Measurements from ENCODE around the gene OR9Q2. TPM values are rescaled to one million over a fixed set of nuclear protein-coding genes. Genes with fewer than 3 reads are reported as not detected.

Gene OR9Q2, protein sequence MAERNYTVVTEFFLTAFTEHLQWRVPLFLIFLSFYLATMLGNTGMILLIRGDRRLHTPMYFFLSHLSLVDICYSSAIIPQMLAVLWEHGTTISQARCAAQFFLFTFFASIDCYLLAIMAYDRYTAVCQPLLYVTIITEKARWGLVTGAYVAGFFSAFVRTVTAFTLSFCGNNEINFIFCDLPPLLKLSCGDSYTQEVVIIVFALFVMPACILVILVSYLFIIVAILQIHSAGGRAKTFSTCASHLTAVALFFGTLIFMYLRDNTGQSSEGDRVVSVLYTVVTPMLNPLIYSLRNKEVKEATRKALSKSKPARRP
- not detected for total RNA-seq
- total RNA-seq (2013): not detected

DNA sequence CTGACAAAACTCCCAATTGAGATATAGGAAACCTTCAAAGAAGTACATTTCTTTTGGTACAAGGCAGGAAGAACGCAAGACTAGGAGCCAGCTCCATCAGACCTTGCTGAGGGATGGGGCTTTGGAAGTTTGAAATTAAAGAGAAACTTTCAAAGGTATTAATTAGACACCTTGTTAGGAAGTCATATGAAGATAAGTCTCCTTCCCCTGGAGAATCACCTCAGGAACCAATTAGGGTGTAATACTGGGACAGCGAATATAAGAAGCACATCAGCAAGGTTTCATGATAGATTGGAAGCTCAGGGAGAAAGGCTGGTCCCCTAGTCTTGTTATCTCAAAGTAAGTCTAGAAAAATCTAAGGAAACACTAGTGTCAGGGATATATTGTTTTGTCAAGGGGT lies at the start of gene OR9Q2:
OR9Q2 (plus strand) TSS at position 301 of the 400 bp plus-strand sequence. CDS start 1,421 bp downstream, outside the sequence.
- no peak for DNase-seq
- Mint-ChIP-seq H3K27me3 (ENCODE audit: low read depth in 2 of 2) (peaks cover 0 to 5% of the 10 kb centered on the region in 2 donors), H3K4me3 (no peak within 1 kb of the TSS), H3K36me3 (no peaks in the 10 kb centered on the region), H3K27ac (no peak within 1 kb of the TSS), H3K4me1 (no peaks in the 10 kb centered on the region), H3K9me3 (no peaks in the 10 kb centered on the region)
- H3K4me1 ChIP-seq (ENCODE audit: control insufficient read depth, insufficient read depth, low read length): no peaks in the 10 kb centered on the region
- WGBS (ENCODE audit: insufficient coverage): 76% methylated on average over 2 of the region's 2 CpGs
- H3K27ac ChIP-seq (ENCODE audit: low read length): no peak within 1 kb of the TSS
- H3K9me3 ChIP-seq (ENCODE audit: control insufficient read depth, insufficient read depth, low read length): no peaks in the 10 kb centered on the region
- intact Hi-C loops (cut with micrococcal nuclease): no loop called here
- ATAC-seq: no peak
- H3K27me3 ChIP-seq (ENCODE audit: control insufficient read depth, insufficient read depth, low read length): no peaks in the 10 kb centered on the region
- H3K4me3 ChIP-seq (ENCODE audit: low read length): no peak within 1 kb of the TSS
- H3K36me3 ChIP-seq (ENCODE audit: control insufficient read depth, insufficient read depth, low read length): no peaks in the 10 kb centered on the region
- TF ChIP-seq, protein P1, sequence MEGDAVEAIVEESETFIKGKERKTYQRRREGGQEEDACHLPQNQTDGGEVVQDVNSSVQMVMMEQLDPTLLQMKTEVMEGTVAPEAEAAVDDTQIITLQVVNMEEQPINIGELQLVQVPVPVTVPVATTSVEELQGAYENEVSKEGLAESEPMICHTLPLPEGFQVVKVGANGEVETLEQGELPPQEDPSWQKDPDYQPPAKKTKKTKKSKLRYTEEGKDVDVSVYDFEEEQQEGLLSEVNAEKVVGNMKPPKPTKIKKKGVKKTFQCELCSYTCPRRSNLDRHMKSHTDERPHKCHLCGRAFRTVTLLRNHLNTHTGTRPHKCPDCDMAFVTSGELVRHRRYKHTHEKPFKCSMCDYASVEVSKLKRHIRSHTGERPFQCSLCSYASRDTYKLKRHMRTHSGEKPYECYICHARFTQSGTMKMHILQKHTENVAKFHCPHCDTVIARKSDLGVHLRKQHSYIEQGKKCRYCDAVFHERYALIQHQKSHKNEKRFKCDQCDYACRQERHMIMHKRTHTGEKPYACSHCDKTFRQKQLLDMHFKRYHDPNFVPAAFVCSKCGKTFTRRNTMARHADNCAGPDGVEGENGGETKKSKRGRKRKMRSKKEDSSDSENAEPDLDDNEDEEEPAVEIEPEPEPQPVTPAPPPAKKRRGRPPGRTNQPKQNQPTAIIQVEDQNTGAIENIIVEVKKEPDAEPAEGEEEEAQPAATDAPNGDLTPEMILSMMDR (IDR thresholded peaks at IDR 0.05): no peak

GRCh38 chr11:58142761-58143160 lies 46.1 kb upstream of the OR9Q2 start:
- no peak overlapping the region for H3K4me3 Mint-ChIP-seq
- no peak for DNase-seq
- ATAC-seq: no peak
- intact Hi-C loops (cut with micrococcal nuclease): no loop called here
- peaks cover 0 to 7% of the 10 kb centered on the region in 2 donors for H3K27me3 Mint-ChIP-seq (ENCODE audit: low read depth in 2 of 2)
- no peak overlapping the region for H3K27ac Mint-ChIP-seq
- no peak overlapping the region for H3K4me3 ChIP-seq (ENCODE audit: low read length)
- H3K4me1 ChIP-seq (ENCODE audit: control insufficient read depth, insufficient read depth, low read length): no peaks in the 10 kb centered on the region
- H3K27me3 ChIP-seq (ENCODE audit: control insufficient read depth, insufficient read depth, low read length): peaks cover 2% of the 10 kb centered on the region
- WGBS (ENCODE audit: insufficient coverage): 86% methylated on average over 1 of the region's 1 CpG
- no peaks in the 10 kb centered on the region for H3K9me3 ChIP-seq (ENCODE audit: control insufficient read depth, insufficient read depth, low read length)
- no peaks in the 10 kb centered on the region for H3K36me3 Mint-ChIP-seq
- no peaks in the 10 kb centered on the region for H3K4me1 Mint-ChIP-seq
- TF ChIP-seq, protein P1 (IDR thresholded peaks at IDR 0.05): no peak
- H3K36me3 ChIP-seq (ENCODE audit: control insufficient read depth, insufficient read depth, low read length): no peaks in the 10 kb centered on the region
- peaks cover 0 to 7% of the 10 kb centered on the region in 2 donors for H3K9me3 Mint-ChIP-seq
- no peak overlapping the region for H3K27ac ChIP-seq (ENCODE audit: low read length)

DNA sequence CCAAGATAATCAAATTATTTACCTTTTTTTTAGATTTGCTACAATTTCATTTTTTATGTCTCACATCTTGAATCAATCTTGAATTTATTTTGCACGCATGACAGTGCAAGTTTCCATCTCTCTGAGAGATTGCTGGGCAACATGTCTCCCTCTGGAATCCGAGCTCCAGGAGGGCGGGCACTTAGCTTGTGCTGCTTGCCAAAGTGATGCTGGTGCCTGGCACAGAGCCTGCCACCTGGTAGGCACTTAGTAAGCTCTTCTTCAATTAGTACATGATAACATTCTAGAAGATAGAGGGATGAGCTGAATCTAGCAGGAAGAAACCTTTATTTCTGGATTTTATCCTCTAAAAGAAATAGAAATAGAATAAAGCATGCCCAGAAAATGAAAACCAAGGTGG lies 36.1 kb upstream of the OR9Q2 start:
- Mint-ChIP-seq H3K27me3 (ENCODE audit: low read depth in 2 of 2) (peaks cover 0 to 7% of the 10 kb centered on the region in 2 donors), H3K9me3 (no peaks in the 10 kb centered on the region), H3K4me3 (no peak overlapping the region), H3K36me3 (no peaks in the 10 kb centered on the region), H3K27ac (no peak overlapping the region), H3K4me1 (no peaks in the 10 kb centered on the region)
- DNase-seq: no peak
- no peaks in the 10 kb centered on the region for H3K36me3 ChIP-seq (ENCODE audit: control insufficient read depth, insufficient read depth, low read length)
- intact Hi-C loops (cut with micrococcal nuclease): loop anchor here (10.0 kb wide), 1 partner anchor 62 kb away; the partner anchor contains the start of gene OR1S1
- peaks cover 2% of the 10 kb centered on the region for H3K27me3 ChIP-seq (ENCODE audit: control insufficient read depth, insufficient read depth, low read length)
- WGBS (ENCODE audit: insufficient coverage): 73% methylated on average over 3 of the region's 3 CpGs
- no peaks in the 10 kb centered on the region for H3K4me1 ChIP-seq (ENCODE audit: control insufficient read depth, insufficient read depth, low read length)
- H3K27ac ChIP-seq (ENCODE audit: low read length): no peak overlapping the region
- no peak overlapping the region for H3K4me3 ChIP-seq (ENCODE audit: low read length)
- no peak for ATAC-seq
- TF ChIP-seq, protein P1 (IDR thresholded peaks at IDR 0.05): no peak
- H3K9me3 ChIP-seq (ENCODE audit: control insufficient read depth, insufficient read depth, low read length): no peaks in the 10 kb centered on the region

DNA sequence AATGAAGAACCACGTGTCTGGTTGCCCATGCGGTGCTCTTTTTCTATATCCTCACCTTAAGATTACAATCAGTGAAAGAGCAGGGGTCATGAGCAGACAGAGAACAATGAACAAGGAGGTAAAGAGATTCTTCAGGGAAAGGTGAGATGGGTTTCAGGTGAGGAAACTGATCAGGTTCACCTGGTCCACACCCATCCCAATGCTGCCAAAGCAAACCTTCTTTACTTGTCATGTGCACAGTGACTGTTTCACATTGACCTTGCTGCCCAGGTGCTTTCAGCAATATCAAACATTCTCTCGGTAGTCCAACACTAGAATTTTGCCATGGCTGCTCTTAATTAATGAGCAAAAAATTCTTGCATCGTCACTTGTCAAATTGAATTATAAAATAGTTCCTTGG lies 24.5 kb upstream of the OR9Q2 start:
- 76% methylated on average over 3 of the region's 4 CpGs for WGBS (ENCODE audit: insufficient coverage)
- peaks cover 0 to 2% of the 10 kb centered on the region in 2 donors for H3K9me3 Mint-ChIP-seq
- H3K27ac Mint-ChIP-seq: no peak overlapping the region
- no peaks in the 10 kb centered on the region for H3K9me3 ChIP-seq (ENCODE audit: control insufficient read depth, insufficient read depth, low read length)
- H3K36me3 ChIP-seq (ENCODE audit: control insufficient read depth, insufficient read depth, low read length): no peaks in the 10 kb centered on the region
- no peak overlapping the region for H3K4me3 ChIP-seq (ENCODE audit: low read length)
- H3K27ac ChIP-seq (ENCODE audit: low read length): no peak overlapping the region
- no peak overlapping the region for H3K4me3 Mint-ChIP-seq
- no peaks in the 10 kb centered on the region for H3K27me3 ChIP-seq (ENCODE audit: control insufficient read depth, insufficient read depth, low read length)
- no peak for ATAC-seq
- peaks cover 3 to 6% of the 10 kb centered on the region in 2 donors for H3K27me3 Mint-ChIP-seq (ENCODE audit: low read depth in 2 of 2)
- intact Hi-C loops (cut with micrococcal nuclease): no loop called here
- TF ChIP-seq, protein P1 (IDR thresholded peaks at IDR 0.05): no peak
- no peaks in the 10 kb centered on the region for H3K4me1 ChIP-seq (ENCODE audit: control insufficient read depth, insufficient read depth, low read length)
- H3K4me1 Mint-ChIP-seq: no peaks in the 10 kb centered on the region
- no peaks in the 10 kb centered on the region for H3K36me3 Mint-ChIP-seq
- DNase-seq: no peak

All from natural killer cell (primary cell).